Testis (tissue), 2 donors: ENCODE measurements around the gene SRPX2.

Experiments
- CTCF ChIP-seq, 3 experiments: fragments of 450-650 bp in 2 of 3; fragments of 200-600 bp in 1 of 3; sonication (generic) in 1 of 3; IDR thresholded peaks; one replicate each; pipeline ENCODE4 v1.5.1; 2016 to 2019; ENCODE audit warnings: antibody characterized with exemption in 3 of 3, mild to moderate bottlenecking in 2 of 3, moderate library complexity in 1 of 3
- POLR2A ChIP-seq: fragments of 450-650 bp; IDR thresholded peaks from one replicate; pipeline ENCODE4 v1.6.1; 2017; ENCODE audit warnings: antibody characterized with exemption, mild to moderate bottlenecking, moderate library complexity

GRCh38 chrX:100658941-100659381 is 15.0 kb downstream of the SRPX2 start:
- TF ChIP-seq CTCF (IDR thresholded peaks at IDR 0.05) (no peak), POLR2A (no peak)
